GM12874 (cell line): Measurements from ENCODE around the gene LRMDA.

ENCODE experiments used
- CTCF ChIP-seq: IDR thresholded peaks from 2 replicates; pipeline ENCODE4 v1.5.1; 2011; ENCODE audit warnings: low read depth, mild to moderate bottlenecking, control low read depth, low read length, moderate library complexity; ENCODE audit not compliant: insufficient read depth

The LRMDA gene

GRCh38 chr10:75643405-75643804 is 212.0 kb downstream of the LRMDA start:
- no peak for TF ChIP-seq CTCF

GRCh38 chr10:75643944-75644692 is 212.7 kb downstream of the LRMDA start:
- no peak for TF ChIP-seq CTCF

GRCh38 chr10:75645704-75646103 is 214.3 kb downstream of the LRMDA start:
- TF ChIP-seq CTCF = no peak

- no peak for TF ChIP-seq CTCF
Measured at GRCh38 chr10:75646218-75646915, 214.9 kb downstream of the LRMDA start.

GRCh38 chr10:75646916-75647315 is 215.5 kb downstream of the LRMDA start:
- no peak for TF ChIP-seq CTCF

- TF ChIP-seq CTCF = no peak
Measured at GRCh38 chr10:75647675-75648074, 216.3 kb downstream of the LRMDA start.

GRCh38 chr10:75648351-75648750 is 216.9 kb downstream of the LRMDA start:
- no peak for TF ChIP-seq CTCF
